Omental fat pad (tissue), 4 donors: ENCODE results near the gene SPTBN1. TPM values are rescaled to one million over a fixed set of nuclear protein-coding genes. Genes with fewer than 3 reads are reported as not detected.

Experiments used
- ATAC-seq: fragments of 150-250 bp; one replicate; pipeline ENCODE4 v1.9.1; 2016; ENCODE audit warnings: mild to moderate bottlenecking, moderate library complexity; ENCODE audit not compliant: low FRiP score
- DNase-seq: peaks from one replicate; pipeline ENCODE4 v3.0.0-alpha.2; 2019; ENCODE audit warnings: low spot score
- CTCF ChIP-seq, 3 donors: fragments of 450-650 bp; IDR thresholded peaks; one replicate each; pipeline ENCODE4 v1.5.1; 2016 to 2017; ENCODE audit warnings: antibody characterized with exemption in 3 of 3, mild to moderate bottlenecking in 3 of 3, moderate library complexity in 2 of 3
- total RNA-seq, 4 donors: library from RNA; depleted of rRNA; stranded (reverse); fragments of >200 nt; gene quantifications; one replicate each; pipeline ENCODE4 v1.1.0, GENCODE V29; 2016

SPTBN1 gene
- total RNA-seq, 4 donors from 2014 or later: 681 to 1,046 (median 964) TPM

GRCh38 chr2:54543733-54544396 is 87.7 kb downstream of the SPTBN1 start:
- TF ChIP-seq CTCF (IDR thresholded peaks at IDR 0.05): no peak
- no peak for DNase-seq
- no peak for ATAC-seq

- no peak for TF ChIP-seq CTCF (IDR thresholded peaks at IDR 0.05)
- peak; percentile 48 for ATAC-seq
These were observed 89.7 kb downstream of the SPTBN1 start for GRCh38 chr2:54545702-54546450.

GRCh38 chr2:54546518-54546917 is 90.4 kb downstream of the SPTBN1 start:
- no peak for ATAC-seq
- TF ChIP-seq CTCF (IDR thresholded peaks at IDR 0.05): no peak
- no peak for DNase-seq

More at GRCh38 chr2:54545702-54546450, 89.7 kb downstream of the SPTBN1 start:
- no peak for DNase-seq

GRCh38 chr2:54546923-54547720 is 91.0 kb downstream of the SPTBN1 start:
- no peak for TF ChIP-seq CTCF (IDR thresholded peaks at IDR 0.05)
- no peak for ATAC-seq
- no peak for DNase-seq

- DNase-seq: no peak
- no peak for ATAC-seq
- no peak for TF ChIP-seq CTCF (IDR thresholded peaks at IDR 0.05)
These were observed 93.3 kb downstream of the SPTBN1 start for GRCh38 chr2:54549430-54549829.

GRCh38 chr2:54549917-54550518 is 93.9 kb downstream of the SPTBN1 start:
- TF ChIP-seq CTCF (IDR thresholded peaks at IDR 0.05): no peak
- ATAC-seq: no peak
- DNase-seq: no peak
